Hematopoietic multipotent progenitor cell treated with erythropoietin and hydrocortisone succinate and interleukin-3 and kit ligand, for 17 days (in vitro differentiated cells): ENCODE data around the gene TMEM184B.

Experiments used
- DNase-seq: peaks from one replicate; pipeline ENCODE4 v3.0.0-alpha.2; 2015; ENCODE audit warnings: low spot score

The TMEM184B gene

DNA sequence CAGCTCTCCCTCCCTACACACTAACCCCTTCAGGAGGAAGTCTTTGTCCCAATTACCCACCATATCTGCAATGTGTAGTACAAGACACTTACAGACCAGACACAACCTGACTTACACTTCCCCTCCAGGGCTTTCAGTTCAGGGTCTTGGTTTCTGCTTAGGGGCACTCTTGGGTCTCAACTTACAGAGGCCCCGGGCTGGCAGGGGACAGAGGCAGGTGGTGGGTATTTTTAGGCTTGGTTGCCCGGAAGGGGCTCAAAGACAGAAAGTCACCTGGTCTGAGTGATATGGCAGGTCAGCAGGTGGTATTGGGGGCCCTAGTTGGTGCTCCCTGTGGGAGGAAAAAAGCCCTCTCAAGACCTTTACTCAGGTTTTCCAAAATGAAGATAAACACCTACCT lies 3.4 kb upstream of the TMEM184B start:
- no peak for DNase-seq

DNA sequence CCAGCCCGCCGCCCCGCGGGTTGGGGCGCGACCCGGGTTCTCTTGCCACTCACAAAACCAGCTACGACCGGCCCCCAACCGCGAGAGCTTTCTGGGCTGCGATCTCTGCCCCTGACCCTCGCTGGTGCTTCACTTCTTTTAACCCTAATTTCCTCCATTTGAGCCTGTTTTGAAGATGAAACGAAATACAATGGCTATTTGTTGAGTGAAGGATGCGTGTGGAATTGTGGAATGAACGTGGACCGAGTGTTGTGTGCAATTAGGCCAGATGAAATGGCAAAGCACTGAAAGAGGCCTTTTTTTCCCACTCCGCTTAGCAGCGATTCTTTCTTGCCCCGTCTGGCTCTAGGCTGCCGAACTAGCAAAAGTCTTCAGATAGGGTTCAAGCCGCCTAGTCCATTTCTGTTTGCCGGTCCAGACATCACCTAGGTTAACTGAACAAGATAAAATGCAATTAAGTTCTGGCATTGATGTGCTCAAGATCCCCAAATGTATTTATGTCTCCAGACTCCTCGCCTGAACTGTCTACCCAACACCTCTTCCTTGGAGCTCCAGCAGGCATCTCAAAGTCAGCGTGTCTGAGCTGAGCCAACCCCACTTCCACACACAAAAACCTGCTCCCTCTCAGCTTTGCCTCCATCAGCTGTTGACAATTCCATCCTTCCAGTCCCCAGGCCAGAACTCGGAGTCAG lies 471 bp upstream of the TMEM184B start:
- no peak for DNase-seq

DNA sequence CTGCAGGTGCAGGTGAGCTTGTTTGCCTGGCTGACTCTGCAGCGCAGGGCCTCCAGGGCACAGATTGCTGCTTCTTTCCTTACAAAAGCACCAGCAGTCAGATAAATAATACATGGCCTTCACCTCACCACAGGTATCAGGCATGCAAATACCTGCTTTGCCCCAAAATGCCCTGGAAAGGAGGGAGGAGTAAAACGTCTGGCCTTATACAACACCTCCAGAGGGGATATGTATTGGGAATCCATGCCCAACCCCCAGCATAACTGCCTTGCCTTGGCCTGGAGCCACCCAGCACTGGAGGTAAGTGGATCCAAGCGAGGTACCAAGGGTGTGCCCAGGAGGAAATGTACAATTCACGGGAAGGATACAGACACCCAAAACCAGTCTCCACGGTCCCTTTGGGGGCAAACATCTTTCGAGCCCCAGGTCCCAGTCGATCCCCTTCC lies 860 bp downstream of the TMEM184B start:
- peak; percentile 18 for DNase-seq

DNA sequence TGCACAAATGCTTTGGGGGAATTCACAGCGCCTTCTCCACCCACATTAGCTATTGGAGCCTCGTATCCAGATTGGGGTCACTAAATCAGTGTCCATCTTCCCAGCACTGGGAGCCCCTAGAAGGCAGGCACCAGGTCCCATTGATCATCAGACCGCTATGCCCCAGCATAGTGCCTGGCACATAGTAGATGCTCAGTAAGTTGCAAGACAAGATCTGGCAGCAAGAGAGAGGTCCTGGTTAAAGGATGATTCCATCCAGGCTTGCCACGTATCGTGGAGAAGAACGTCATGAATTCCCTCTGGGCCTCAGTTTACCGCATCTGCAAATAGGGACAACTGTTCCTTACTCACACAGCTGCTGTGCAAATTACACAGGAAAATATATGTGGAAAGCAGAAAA lies 1.7 kb downstream of the TMEM184B start:
- DNase-seq, result no peak

DNA sequence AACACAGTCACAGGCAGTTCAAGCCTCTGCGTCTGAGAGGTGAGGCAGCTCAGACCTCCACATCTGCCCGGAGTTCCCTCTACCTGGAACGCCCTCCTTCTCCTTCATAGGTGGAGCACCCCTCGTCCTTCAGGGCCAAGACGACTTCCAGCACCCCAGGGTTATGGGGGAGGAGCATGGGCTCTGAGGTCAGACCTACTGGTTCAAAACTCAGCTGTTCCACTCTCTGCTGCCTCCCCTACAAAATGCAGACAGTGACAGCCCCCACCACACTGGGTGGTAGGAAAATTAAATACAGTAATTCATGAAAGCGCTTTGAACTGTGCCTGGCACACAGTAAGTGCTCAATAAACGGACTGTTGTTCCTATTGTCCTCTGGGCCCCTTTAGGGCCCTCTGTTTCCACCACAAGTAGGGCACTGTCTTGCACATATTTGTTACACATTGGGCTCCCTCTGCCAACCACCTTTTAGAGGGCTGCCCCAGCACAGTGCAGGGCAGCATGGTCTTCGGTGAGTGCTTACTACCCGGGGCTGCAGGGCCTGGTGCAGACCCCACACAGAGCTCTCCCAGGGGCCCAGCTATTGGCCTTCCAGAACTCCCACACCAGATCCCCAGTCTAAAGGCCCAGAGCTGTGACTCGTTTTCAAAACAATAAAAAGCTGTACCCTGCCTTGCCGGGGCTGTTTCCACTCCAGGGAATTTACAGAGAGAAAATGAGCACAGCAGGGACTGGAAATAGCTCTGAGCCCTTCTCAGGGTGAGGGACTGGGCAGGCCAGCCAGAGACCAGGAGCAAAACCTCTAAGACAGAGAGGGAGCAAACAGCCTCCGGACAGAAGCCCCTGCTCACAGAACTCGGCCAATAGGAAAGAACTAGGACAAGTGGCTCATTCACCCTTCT lies 2.5 kb downstream of the TMEM184B start:
- no peak for DNase-seq

DNA sequence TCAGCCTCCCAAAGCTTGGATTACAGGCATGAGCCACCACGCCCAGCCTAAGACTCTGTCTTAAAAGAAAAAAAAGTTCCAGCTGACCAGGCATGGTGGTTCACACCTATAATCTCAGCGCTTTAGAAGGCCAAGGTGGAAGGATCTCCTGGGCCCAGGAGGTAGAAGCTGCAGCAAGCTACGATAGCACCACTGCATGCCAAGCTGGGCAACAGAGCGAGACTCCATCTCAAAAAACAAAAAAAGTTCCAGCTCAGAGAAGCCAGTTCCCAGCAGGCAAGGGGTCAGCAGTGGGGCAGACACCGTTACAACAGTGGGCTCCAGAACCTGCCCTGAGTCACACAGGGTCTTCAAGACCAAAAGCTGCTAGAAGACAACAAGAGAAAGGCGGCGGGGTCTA lies 3.3 kb downstream of the TMEM184B start:
- DNase-seq, result no peak

DNA sequence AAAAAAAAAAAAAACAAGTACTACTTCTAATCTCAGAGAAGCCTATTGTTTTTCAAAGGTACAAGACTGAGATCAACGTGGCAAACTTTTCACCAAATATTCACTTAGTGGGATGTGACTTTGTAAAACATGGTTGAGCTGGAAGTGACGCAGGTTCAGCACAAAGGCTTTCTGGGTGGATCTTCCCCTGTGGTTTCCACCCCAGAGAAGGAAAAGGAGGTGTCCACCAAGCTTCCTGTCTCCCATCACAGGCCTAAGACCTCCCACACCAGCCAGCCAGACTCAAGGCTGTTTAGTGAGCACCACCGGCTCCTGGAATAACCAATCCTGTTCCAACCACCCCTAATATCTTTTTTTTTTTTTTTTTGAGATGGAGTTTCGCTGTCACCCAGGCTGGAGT lies 5.7 kb downstream of the TMEM184B start:
- DNase-seq, result no peak

DNA sequence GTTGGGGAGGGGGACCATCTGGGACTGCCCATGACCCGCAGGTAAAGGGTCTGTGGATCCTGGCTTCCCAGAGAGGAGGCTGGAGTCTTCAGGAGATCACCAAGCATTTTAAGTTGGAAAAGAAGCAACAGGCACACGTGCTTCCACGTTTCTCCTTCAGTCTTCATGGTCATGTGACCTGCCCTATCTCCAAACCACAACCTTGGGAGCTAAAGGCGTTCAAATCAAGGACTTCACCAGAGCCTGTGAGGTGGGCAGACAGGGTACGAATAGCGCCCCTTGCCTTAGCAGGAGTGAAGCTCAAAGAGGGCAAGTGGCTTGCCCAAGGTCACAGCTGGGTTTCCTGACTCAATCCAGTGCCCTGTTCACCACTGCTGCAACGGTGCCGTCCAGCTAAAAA lies 6.7 kb downstream of the TMEM184B start:
- DNase-seq, result no peak

DNA sequence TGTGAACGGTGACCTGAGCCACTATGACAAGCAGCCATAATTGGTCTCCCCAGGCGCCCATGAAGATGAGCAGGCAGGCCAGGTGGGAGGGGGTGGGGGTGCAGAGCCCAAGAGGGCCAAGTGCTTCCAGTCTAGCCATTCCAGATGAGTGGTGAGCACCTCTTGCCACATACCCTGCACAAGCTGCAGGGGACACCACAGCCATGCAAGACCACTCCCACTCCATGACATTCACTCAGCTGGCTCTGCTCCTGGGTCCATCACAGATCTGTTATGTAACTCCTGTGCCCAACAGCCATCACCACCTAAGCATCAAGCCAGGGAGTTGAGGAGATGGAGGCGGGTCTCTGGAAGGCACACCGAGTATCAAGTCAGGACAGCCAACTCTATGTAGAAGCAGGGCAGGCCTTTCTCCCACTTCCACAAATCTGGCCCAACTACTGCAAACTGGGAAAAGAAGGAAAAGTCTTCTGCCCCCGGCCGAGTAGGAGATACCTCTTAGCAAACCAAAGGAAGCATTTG lies 8.4 kb downstream of the TMEM184B start:
- DNase-seq, result no peak

DNA sequence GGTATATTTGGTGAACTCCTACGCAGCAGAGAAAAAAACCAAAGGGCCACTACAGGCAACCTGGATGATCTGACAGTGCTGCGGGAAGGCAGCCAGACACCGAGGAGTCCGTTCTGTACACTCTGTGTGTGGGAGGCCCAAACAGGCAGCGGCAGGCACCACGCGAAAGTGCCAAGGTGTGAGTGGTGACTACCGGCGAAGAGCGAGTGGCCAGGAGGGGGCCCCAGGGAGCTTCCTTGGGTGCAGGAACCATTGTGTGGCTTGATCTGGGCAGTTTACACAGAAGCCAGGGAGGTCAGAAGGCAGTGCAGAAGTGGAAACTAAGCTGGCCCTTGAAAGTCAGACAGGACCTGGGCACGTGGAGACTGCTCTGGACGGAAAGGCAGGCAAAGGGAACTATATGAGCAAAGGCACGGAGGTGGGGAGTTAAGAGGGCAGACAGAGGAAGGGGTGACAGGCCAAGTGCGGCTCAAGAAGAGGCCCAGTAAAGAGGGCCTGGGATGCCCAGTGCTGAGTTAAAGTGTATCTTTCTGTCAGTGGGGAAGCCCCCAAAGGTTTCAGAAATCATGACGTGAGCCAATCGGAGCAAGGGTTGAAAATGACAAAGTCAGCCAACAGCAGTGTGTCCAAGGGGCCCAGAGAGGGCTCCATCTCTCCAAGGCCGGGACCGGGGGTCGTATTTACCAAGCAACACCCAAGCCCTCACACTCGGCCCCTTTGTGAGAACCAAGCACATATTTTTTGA lies 10.6 kb downstream of the TMEM184B start:
- peak; percentile 27 for DNase-seq

DNA sequence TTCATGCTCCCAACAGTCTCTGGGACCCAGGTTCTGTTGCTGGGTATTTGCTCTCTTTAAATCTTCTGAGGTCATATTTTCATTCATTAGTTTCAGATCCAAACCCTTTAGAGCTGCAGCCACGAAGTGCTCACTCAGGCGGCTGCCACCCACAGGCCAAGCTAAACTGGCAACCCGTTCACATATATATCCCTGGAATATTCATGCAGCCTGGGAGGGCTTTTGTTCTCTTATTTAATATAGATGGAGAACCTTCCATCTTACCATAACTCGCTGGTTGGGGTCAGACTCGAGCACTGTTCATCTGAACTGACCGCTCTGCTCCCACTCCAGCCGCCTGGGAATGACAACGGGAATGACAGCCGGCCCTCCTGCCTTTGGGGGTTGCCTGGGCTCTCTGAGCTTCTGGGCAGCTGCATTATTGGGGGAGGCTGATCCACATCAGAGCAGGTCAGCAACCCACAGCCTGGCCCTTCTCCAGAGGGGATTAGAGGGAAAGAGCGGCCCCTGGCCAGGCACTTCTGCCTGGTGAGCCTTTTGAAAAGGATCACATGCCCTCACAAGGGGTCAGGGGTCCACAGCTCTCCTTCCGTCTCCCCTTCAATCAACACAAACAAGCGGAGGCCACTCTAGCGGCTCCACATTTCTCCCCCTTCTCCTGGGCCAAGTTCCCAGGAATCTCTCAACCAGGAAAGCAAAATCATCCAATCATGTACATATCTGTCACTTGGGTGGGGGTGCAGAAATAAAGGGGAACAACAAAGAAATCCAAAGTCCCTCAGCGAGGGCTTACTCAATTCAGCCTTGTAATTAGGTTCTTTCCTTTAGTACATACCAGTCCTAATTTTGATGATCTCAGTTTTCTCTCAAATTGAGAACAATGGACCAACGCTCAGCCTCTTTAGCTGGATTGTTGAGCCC lies 11.8 kb downstream of the TMEM184B start:
- DNase-seq, result no peak

DNA sequence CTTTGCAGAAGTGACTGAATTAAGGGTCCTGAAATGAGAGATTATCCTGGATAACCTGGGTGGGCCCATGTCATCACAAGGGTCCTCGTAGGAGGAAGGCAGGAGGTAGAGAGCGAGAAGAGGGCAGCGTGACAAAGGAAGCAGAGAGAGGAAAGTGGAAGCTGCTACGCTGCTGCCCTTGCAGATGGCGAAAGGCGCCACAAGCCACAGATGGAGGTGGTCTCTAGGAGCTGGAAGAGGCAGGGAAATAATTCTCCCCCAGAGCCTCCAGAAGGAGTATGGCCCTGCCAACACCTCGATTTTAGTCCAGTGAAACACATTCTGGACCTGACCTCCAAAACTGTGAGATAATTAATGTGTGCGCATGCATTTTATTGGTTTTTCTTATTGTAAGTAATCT lies 13.4 kb downstream of the TMEM184B start:
- no peak for DNase-seq

DNA sequence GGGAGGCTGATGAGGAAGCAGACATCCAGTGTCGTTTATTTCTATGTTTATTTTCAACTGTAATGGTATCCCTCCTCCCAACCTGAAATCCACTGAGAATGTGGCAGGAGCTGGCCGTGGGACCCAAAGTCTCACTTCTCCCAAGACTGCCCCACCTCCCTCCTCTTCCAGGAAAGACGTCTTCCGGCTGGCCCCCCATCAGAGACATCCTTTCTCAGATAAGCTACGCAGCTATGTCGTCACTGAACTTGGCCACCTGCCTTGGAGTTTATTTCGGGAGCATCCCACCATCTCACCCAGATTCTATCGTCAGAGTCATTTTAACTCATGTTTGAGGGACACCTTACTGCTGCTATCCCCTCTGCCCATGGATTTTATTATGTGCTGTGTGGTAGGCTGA lies 13.9 kb downstream of the TMEM184B start:
- DNase-seq, result no peak

DNA sequence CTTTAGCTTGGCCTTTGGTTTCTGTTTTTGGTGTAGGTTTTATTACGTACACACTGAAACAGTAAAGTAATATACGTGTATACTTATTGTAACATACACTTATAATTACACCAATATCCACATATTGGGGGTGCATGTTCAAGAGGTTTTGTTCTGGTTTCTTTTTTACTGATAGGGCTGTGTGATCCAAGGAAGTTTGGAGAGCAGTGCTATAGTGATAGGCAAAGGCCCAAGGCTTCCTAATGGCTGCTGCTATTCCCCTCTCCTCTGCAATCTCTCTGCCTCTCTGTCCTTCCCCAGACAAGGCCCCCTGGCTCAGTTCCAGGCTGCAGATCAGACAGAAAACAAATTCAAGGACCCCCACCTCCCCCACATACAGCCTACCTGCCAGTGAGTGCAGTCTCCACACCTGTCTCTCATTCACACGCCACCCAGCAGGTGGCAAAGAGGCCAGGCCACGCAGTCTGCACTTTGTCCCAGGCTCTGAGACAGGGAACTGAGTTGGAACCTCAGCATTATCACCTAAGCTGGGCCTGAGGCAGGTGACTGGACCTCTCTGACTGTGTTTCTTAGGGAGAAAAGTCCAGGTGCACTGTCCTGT lies 15.1 kb downstream of the TMEM184B start:
- DNase-seq, result no peak

DNA sequence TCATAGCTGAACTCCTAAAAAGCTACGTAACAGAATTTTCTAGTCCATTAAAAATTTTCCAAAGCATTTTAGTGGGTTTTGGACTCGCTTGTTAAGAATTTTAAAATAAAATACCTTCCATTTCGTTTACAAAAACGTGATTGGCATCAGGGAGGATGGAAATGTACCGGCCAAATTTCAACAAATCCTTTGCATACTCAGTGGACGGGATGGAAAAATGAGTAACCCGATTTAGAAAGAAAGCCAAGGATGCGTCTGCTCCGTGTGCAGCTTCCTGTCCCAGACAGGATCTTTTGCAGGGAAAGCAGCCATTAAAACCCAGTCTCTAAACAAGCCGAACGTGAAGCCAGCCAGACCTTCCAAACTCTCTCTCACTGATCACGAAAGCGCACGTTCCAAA lies 15.6 kb downstream of the TMEM184B start:
- no peak for DNase-seq

DNA sequence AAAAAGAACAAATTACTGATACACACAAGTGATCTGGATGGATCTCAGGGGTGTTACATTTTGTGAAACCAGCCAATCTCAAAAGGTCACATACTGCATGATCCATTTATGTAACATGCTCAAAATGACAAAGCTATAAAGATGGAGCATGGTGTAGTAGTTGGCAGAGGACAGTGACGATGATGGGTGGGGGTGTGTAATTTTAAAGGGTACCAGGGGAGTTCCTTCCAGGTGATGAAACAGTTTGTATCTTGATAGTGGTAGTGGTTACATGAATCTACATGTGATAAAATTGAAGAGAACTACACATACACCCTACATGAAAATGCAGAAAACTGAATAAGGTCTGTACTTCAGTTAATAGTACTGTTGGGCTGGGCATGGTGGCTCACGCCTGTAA lies 17.1 kb downstream of the TMEM184B start:
- no peak for DNase-seq

DNA sequence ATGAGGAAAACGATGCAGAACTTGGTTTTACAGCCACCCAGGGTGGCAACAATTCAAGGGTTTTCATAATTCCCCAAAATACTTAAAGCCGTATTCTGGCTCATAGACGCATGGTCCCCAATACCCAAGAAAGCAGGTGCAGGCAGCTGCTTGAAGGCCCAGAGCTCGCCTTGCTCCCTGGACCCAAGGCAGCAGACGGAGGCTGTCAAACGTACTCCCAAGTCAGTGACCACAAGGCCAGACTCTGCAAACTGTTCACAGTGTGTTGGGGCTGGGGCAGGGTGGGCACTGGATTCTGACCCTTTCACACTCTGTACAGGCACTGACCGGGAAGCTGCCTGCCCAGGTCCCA lies 21.5 kb downstream of the TMEM184B start:
- no peak for DNase-seq

DNA sequence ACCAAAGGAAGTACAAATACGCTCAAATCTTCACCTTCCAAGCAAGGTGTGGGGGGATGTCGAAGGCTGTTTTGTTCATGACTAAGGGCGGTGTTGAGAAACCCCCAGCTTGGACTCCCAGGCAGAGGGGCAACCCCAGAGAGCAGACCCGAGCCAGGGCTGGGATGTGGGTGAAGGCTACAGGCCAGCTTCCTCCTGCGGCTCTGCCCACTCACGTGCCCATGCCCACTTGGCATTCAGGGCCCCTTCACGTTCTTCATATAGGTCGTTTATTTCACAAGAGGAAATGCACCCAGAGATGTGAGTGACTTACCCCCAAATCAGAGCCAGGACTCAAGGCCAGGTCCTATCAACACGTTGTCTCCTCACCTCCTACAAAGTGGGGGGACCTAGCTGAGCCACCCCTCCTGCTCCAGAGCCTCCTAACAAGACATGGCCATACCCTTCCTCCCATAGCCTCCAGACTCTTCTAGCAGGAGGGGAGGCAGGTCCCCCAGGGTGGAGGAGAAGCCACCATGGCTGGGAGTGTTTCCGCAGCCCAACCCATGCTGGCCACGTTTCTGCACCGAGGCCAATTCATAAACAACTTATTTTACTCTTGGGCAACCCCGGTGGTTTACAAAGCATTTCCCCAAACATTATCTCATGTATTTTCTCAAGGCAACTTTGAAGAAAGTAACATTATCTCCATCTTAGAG lies 22.0 kb downstream of the TMEM184B start:
- DNase-seq, result no peak

DNA sequence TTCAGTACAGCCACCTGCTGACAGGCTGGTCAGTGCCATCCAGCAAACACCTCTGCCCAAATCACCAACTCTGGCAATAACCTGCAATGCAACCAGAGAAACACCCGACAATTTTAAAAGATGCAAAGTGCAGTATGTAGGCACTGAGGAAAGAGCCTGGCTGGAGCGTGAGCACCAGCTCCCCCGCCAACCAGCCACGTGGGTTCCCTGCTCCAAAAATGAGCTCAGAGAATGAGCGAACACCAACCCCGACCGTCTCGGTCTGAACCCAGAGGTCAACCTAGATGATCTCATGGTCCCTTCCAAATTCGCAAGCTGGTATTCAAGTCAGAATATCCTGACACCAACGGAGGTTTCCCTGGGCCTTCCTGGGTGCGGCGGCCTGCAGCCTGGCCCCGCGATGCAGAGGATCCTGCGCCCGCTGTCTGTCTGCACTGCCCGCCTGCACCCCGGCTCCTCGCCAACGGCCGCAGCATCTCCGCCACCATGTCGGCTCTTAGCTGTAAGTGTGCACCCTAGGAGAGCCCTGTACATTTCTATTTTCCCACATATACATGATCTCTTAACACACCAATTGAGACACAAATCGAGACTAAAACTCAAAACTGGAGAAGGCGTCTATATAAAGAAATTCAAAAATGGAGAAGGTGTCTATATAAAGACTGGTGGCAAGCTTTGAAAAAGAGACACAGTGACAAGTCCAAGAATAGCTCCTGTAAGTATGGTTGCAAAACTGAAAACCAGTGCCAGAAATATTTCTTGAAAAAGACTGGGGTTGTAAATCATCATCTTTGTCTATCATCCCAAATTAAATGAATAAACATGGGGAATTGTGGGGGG lies 22.8 kb downstream of the TMEM184B start:
- DNase-seq, result no peak

DNA sequence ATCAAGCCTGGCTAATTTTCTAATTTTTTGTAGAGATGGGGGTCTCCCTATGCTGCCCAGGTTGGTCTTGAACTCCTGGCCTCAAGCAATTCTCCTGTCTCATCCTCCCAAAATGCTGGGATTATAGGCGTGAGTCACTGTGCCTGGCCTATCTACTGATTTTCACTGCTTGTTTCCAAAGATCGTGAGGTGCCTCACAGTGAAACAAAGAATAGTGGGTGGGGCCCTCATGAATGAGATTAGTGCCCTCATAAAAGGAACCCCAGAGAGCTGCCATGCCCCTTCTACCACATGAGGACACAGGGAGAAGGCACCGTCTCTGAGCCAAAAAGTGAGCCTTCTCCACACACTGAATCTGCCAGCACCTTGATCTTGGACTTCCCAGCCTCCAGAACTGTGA lies 23.5 kb downstream of the TMEM184B start:
- no peak for DNase-seq
